Thoracic aorta (tissue), 2 donors: ENCODE results near the gene OR4D6. TPM values are rescaled to one million over a fixed set of nuclear protein-coding genes. Genes with fewer than 3 reads are reported as not detected.
"Not testable (repeated sequence)": the region's sequence is repeated elsewhere in the genome, so short reads cannot be mapped to it uniquely, and the experiment has no call there.

ENCODE experiments used
- ATAC-seq: fragments of 150-250 bp; one replicate; pipeline ENCODE4 v1.8.0; 2017; ENCODE audit warnings: low read depth; ENCODE audit not compliant: insufficient number of reproducible peaks, low FRiP score
- DNase-seq: peaks from one replicate; pipeline ENCODE4 v3.0.0-alpha.2; 2020; ENCODE audit warnings: low spot score
- H3K27ac ChIP-seq, 2 donors: fragments of 200-600 bp; sonication (generic); 1 replicate in 1 of 2; 2 replicates in 1 of 2; pipeline ENCODE4 v1.5.1; 2016; ENCODE audit warnings: mild to moderate bottlenecking in 2 of 2, moderate library complexity in 2 of 2
- H3K27me3 ChIP-seq: fragments of 200-600 bp; sonication (generic); replicated peaks from 2 replicates; pipeline ENCODE4 v1.6.0; 2016; ENCODE audit warnings: mild to moderate bottlenecking; ENCODE audit not compliant: insufficient read depth
- H3K36me3 ChIP-seq: fragments of 200-600 bp; sonication (generic); one replicate; pipeline ENCODE4 v1.5.1; 2016
- H3K4me1 ChIP-seq, 2 donors: fragments of 200-600 bp; sonication (generic); 1 replicate in 1 of 2; 2 replicates in 1 of 2; pipeline versions ENCODE4 v1.5.1 to v1.6.0; 2016; ENCODE audit warnings: low read depth in 2 of 2, mild to moderate bottlenecking in 1 of 2; ENCODE audit not compliant: control insufficient read depth in 1 of 2
- H3K4me3 ChIP-seq: fragments of 200-600 bp; sonication (generic); 2 replicates; pipeline ENCODE4 v1.5.1; 2016; ENCODE audit warnings: mild to moderate bottlenecking
- H3K9me3 ChIP-seq: fragments of 200-600 bp; sonication (generic); 2 replicates; pipeline ENCODE4 v1.5.1; 2016
- total RNA-seq, 2 donors: library from RNA; depleted of rRNA; stranded (reverse); fragments of >200 nt; gene quantifications; one replicate each; pipeline versions ENCODE4 v1.1.0 to v1.2.3, GENCODE V29; 2016
- TF ChIP-seq, protein P1 (sequence below): fragments of 200-600 bp; sonication (generic); IDR thresholded peaks from one replicate; pipeline ENCODE4 v1.5.1; 2019; ENCODE audit warnings: antibody characterized with exemption

OR4D6 gene
- total RNA-seq, 2 donors from 2014 or later: not detected

DNA sequence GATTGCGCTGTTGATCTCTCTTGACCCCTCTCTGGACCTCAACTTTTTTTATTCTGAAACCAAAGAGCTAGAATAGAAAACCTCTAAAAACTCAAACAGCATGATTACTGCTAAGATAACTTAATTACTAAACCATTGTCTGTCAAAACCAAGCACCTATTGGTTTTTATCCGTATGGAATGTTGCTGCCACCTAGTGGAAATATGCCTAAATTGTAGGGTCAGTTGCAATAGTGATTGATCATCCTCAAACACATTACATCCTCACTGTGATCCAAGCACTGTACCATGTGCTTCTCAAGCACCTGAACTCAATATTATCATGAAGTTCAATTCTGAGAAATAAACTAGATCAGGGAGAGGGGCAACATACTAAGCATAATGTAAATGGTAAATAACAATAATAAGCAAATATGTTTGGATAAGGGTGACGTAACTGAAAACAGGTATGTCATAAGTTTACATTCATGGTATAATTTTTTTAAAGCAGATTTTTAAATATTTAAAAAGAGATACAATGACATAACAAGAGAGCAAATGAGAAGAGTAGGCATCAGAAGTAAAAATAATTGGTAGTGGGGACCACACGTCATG lies 26.7 kb upstream of the OR4D6 start:
- TF ChIP-seq, protein P1, sequence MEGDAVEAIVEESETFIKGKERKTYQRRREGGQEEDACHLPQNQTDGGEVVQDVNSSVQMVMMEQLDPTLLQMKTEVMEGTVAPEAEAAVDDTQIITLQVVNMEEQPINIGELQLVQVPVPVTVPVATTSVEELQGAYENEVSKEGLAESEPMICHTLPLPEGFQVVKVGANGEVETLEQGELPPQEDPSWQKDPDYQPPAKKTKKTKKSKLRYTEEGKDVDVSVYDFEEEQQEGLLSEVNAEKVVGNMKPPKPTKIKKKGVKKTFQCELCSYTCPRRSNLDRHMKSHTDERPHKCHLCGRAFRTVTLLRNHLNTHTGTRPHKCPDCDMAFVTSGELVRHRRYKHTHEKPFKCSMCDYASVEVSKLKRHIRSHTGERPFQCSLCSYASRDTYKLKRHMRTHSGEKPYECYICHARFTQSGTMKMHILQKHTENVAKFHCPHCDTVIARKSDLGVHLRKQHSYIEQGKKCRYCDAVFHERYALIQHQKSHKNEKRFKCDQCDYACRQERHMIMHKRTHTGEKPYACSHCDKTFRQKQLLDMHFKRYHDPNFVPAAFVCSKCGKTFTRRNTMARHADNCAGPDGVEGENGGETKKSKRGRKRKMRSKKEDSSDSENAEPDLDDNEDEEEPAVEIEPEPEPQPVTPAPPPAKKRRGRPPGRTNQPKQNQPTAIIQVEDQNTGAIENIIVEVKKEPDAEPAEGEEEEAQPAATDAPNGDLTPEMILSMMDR: no peak
- Histone ChIP-seq H3K4me3 (no peak overlapping the region), H3K4me1 (no peaks in the 10 kb centered on the region), H3K9me3 (no peaks in the 10 kb centered on the region), H3K27ac (no peak overlapping the region), H3K36me3 (no peaks in the 10 kb centered on the region), H3K27me3 (no peaks in the 10 kb centered on the region)
- ATAC-seq (no peak), DNase-seq (no peak)

DNA sequence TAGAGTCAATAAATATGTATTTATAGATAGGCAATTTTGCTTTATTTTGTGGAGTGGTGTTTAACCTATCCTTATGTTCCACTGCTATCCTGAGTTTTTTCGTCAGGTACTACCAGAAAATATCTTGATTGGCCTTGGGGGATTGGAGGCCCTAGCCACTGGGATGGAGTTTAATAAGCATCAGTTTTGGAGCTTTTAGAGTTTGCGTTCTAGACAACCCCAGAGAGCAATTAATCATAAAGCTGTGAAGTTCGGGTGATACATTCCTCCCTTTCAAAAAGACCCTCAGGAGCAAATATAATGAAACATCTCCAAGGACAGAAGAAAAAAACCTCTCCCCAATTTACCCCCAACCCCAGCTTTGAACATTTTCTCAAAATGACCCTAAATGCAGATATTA lies 20.6 kb upstream of the OR4D6 start, which contains the start of gene OR5A1:
OR5A1 (plus strand) TSS at position 301 of the 400 bp plus-strand sequence. CDS start 6,700 bp downstream, outside the sequence.
- Histone ChIP-seq H3K27ac (no peak within 1 kb of the TSS), H3K36me3 (no peaks in the 10 kb centered on the region), H3K4me1 (no peaks in the 10 kb centered on the region), H3K27me3 (no peaks in the 10 kb centered on the region), H3K9me3 (no peaks in the 10 kb centered on the region), H3K4me3 (no peak within 1 kb of the TSS)
- TF ChIP-seq, protein P1: no peak
- DNase-seq (no peak), ATAC-seq (no peak)

DNA sequence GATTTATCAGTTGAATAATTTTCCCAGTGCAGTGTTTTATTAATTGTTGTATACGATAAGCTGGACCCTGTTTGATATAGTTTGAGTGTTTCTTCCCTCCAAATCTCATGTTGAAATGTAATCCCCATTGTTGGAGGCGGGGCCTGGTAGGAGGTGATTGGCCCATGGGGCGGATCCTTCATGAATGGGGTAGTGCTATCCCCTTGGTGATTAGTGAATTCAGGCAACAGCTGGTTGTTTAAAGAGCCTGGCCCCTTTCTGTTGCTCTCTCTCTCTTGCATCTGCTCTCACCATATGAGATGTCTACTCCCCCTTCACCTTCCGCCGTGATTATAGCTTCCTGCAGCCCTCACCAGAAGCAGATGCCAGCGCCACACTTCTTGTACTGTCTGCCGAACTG lies 19.0 kb upstream of the OR4D6 start:
- DNase-seq (no peak), ATAC-seq (no peak)
- H3K27me3 ChIP-seq: no peaks in the 10 kb centered on the region
- H3K36me3 ChIP-seq: no peaks in the 10 kb centered on the region
- no peak overlapping the region for H3K27ac ChIP-seq
- no peaks in the 10 kb centered on the region for H3K9me3 ChIP-seq
- no peak overlapping the region for H3K4me3 ChIP-seq
- TF ChIP-seq, protein P1: no peak
- no peaks in the 10 kb centered on the region for H3K4me1 ChIP-seq

DNA sequence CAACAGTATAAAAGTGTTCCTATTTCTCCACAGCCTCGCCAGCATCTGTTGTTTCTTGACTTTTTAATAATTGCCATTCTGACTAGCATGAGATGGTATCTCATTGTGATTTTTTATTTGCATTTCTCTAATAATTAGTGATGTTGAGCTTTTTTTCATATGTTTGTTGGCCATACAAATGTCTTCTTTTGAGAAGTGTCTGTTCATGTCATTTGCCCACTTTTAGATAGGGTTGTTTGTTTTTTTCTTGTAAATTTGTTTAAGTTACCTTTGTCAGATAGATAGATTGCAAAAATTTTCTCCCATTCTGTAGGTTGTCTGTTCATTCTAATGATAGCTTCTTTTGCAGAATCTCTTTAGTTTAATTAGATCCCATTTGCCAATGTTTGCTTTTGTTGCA lies 11.1 kb upstream of the OR4D6 start:
- H3K27ac ChIP-seq, H3K4me3 ChIP-seq, H3K27me3 ChIP-seq, DNase-seq, H3K9me3 ChIP-seq, H3K36me3 ChIP-seq, ATAC-seq, H3K4me1 ChIP-seq: not testable (repeated sequence)

DNA sequence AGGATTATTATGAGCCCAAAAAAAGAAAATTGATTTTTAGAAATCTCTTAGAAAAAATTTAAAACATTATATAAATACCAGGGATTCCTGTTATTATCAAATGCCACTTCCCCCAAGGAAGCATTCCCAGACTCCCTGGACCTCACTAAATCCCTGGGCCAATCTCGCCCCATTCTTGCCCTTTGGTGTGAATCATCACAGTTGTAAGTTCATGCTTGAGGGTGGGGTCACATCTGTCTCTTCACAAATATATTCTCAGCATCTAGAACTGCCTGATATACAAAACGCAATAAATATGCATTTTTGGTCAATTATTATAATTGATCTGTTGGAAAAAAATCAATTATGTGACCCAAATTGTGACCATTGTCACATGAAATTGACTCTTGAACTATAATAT lies 8.3 kb upstream of the OR4D6 start:
- no peaks in the 10 kb centered on the region for H3K9me3 ChIP-seq
- H3K4me3 ChIP-seq: no peak overlapping the region
- H3K27ac ChIP-seq: no peak overlapping the region
- H3K36me3 ChIP-seq: no peaks in the 10 kb centered on the region
- no peak for DNase-seq
- no peaks in the 10 kb centered on the region for H3K27me3 ChIP-seq
- no peak for ATAC-seq
- TF ChIP-seq, protein P1: no peak
- H3K4me1 ChIP-seq: no peaks in the 10 kb centered on the region

DNA sequence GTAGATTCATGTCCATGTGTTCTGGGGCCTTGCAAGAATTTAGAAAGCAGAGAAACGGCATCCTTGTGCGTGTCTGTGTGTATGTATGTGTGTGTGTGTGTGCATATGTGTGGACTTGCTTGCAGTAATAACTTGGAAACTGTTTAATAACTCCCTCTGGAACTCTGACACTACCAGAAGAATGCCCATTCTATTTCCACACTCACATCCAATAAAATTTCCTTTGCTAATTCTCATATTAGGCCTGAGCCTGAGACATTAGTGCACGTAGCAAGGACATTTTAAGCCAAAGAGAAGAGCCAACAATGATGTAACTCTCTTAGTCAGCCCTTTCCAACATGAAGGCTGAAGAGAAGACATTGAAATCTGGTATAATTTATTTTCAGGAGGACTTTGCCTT lies 3.2 kb downstream of the OR4D6 start:
- Histone ChIP-seq H3K27ac (no peak overlapping the region), H3K27me3 (no peaks in the 10 kb centered on the region), H3K4me1 (no peaks in the 10 kb centered on the region), H3K36me3 (no peaks in the 10 kb centered on the region), H3K4me3 (no peak overlapping the region), H3K9me3 (no peaks in the 10 kb centered on the region)
- no peak for ATAC-seq
- TF ChIP-seq, protein P1: no peak
- no peak for DNase-seq
